ENCODE data around the gene GPNMB. TPM values are rescaled to one million over a fixed set of nuclear protein-coding genes. Genes with fewer than 3 reads are reported as not detected.

The GPNMB gene
- total and polyA plus RNA-seq, 4 donors: 2.6 to 10.5 (median 4.9) TPM

- H3K27ac ChIP-seq (ENCODE audit: low read depth in 1 of 2, low read length in 2 of 2): no peak overlapping the region
- 78% methylated on average over 4 of the region's 4 CpGs for WGBS
- H3K4me3 ChIP-seq (ENCODE audit: low read depth in 1 of 3, low read length in 3 of 3): no peak overlapping the region
- peaks cover 0 to 4% (median 3%) of the 10 kb centered on the region in 4 donors for H3K4me1 ChIP-seq (ENCODE audit: control insufficient read depth in 4 of 4, insufficient read depth in 4 of 4, low read length in 3 of 4)
- H3K9ac ChIP-seq (ENCODE audit: low read depth in 1 of 2, low read length in 2 of 2): no peak overlapping the region
- peaks cover 0 to 6% (median 2%) of the 10 kb centered on the region in 4 donors for H3K27me3 ChIP-seq (ENCODE audit: control insufficient read depth in 4 of 4, insufficient read depth in 4 of 4, low read length in 3 of 4)
- no peaks in the 10 kb centered on the region for H3K9me3 ChIP-seq (ENCODE audit: control insufficient read depth in 4 of 4, low read length in 3 of 4)
- TF ChIP-seq, protein P1, sequence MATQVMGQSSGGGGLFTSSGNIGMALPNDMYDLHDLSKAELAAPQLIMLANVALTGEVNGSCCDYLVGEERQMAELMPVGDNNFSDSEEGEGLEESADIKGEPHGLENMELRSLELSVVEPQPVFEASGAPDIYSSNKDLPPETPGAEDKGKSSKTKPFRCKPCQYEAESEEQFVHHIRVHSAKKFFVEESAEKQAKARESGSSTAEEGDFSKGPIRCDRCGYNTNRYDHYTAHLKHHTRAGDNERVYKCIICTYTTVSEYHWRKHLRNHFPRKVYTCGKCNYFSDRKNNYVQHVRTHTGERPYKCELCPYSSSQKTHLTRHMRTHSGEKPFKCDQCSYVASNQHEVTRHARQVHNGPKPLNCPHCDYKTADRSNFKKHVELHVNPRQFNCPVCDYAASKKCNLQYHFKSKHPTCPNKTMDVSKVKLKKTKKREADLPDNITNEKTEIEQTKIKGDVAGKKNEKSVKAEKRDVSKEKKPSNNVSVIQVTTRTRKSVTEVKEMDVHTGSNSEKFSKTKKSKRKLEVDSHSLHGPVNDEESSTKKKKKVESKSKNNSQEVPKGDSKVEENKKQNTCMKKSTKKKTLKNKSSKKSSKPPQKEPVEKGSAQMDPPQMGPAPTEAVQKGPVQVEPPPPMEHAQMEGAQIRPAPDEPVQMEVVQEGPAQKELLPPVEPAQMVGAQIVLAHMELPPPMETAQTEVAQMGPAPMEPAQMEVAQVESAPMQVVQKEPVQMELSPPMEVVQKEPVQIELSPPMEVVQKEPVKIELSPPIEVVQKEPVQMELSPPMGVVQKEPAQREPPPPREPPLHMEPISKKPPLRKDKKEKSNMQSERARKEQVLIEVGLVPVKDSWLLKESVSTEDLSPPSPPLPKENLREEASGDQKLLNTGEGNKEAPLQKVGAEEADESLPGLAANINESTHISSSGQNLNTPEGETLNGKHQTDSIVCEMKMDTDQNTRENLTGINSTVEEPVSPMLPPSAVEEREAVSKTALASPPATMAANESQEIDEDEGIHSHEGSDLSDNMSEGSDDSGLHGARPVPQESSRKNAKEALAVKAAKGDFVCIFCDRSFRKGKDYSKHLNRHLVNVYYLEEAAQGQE (IDR thresholded peaks at IDR 0.05): no peak
- TF ChIP-seq JUND (IDR thresholded peaks at IDR 0.05): no peak
- TF ChIP-seq HNF4A (conservative IDR thresholded peaks at IDR 0.05): no peak
- no peak for TF ChIP-seq CTCF (IDR thresholded peaks at IDR 0.05; ENCODE audit: low read depth, low read length, missing input control)
- TF ChIP-seq, protein P2, sequence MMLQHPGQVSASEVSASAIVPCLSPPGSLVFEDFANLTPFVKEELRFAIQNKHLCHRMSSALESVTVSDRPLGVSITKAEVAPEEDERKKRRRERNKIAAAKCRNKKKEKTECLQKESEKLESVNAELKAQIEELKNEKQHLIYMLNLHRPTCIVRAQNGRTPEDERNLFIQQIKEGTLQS (IDR thresholded peaks at IDR 0.05): no peak
- no peak for TF ChIP-seq YY1 (IDR thresholded peaks at IDR 0.05)
- TF ChIP-seq NR2F2 (IDR thresholded peaks at IDR 0.05): no peak
- TF ChIP-seq SP1 (IDR thresholded peaks at IDR 0.05): no peak
- no peak for TF ChIP-seq RAD21 (IDR thresholded peaks at IDR 0.05)
- no peak for DNase-seq (ENCODE audit: low spot score)
- H3K36me3 ChIP-seq (ENCODE audit: control insufficient read depth in 4 of 4, insufficient read depth in 3 of 4, low read depth in 1 of 4, low read length in 3 of 4): no peaks in the 10 kb centered on the region
Measured at GRCh38 chr7:23242935-23243334, 3.6 kb upstream of the GPNMB start.

GRCh38 chr7:23247046-23247602 is 549 bp downstream of the GPNMB start:
- TF ChIP-seq YY1 (IDR thresholded peaks at IDR 0.05): no peak
- TF ChIP-seq GABPA (IDR thresholded peaks at IDR 0.05 in 1 of 2, conservative IDR thresholded peaks at IDR 0.05 in 1 of 2): no peak
- no peak for TF ChIP-seq FOXA2 (IDR thresholded peaks at IDR 0.05)
- TF ChIP-seq, protein P1 (IDR thresholded peaks at IDR 0.05): no peak
- TF ChIP-seq HNF4A (conservative IDR thresholded peaks at IDR 0.05): no peak
- no peak for TF ChIP-seq JUND (IDR thresholded peaks at IDR 0.05)
- no peak for TF ChIP-seq CTCF (IDR thresholded peaks at IDR 0.05; ENCODE audit: low read depth, low read length, missing input control)
- TF ChIP-seq EGR1 (IDR thresholded peaks at IDR 0.05; ENCODE audit: low read depth in 2 of 2): no peak
- TF ChIP-seq, protein P3, sequence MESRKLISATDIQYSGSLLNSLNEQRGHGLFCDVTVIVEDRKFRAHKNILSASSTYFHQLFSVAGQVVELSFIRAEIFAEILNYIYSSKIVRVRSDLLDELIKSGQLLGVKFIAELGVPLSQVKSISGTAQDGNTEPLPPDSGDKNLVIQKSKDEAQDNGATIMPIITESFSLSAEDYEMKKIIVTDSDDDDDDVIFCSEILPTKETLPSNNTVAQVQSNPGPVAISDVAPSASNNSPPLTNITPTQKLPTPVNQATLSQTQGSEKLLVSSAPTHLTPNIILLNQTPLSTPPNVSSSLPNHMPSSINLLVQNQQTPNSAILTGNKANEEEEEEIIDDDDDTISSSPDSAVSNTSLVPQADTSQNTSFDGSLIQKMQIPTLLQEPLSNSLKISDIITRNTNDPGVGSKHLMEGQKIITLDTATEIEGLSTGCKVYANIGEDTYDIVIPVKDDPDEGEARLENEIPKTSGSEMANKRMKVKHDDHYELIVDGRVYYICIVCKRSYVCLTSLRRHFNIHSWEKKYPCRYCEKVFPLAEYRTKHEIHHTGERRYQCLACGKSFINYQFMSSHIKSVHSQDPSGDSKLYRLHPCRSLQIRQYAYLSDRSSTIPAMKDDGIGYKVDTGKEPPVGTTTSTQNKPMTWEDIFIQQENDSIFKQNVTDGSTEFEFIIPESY (IDR thresholded peaks at IDR 0.05): no peak
- no peak for TF ChIP-seq NR2F2 (IDR thresholded peaks at IDR 0.05)
- no peak for TF ChIP-seq FOXA1 (IDR thresholded peaks at IDR 0.05)
- TF ChIP-seq, protein P2 (IDR thresholded peaks at IDR 0.05): no peak
- TF ChIP-seq HNF4G (IDR thresholded peaks at IDR 0.05): no peak
- TF ChIP-seq RXRA (IDR thresholded peaks at IDR 0.05): no peak
- TF ChIP-seq RAD21 (IDR thresholded peaks at IDR 0.05): no peak
- no peak for TF ChIP-seq SP1 (IDR thresholded peaks at IDR 0.05)
- no peak for TF ChIP-seq TAF1 (conservative IDR thresholded peaks at IDR 0.05)
- no peak for DNase-seq (ENCODE audit: low spot score)
- WGBS: 74% methylated on average over 6 of the region's 6 CpGs
- no peak overlapping the region for H3K9ac ChIP-seq (ENCODE audit: low read depth in 1 of 2, low read length in 2 of 2)
- H3K4me1 ChIP-seq (ENCODE audit: control insufficient read depth in 4 of 4, insufficient read depth in 4 of 4, low read length in 3 of 4): peaks cover 0 to 8% (median 4%) of the 10 kb centered on the region in 4 donors
- peaks cover 0 to 6% (median 2%) of the 10 kb centered on the region in 4 donors for H3K27me3 ChIP-seq (ENCODE audit: control insufficient read depth in 4 of 4, insufficient read depth in 4 of 4, low read length in 3 of 4)
- H3K4me3 ChIP-seq (ENCODE audit: low read depth in 1 of 3, low read length in 3 of 3): peak overlapping the region in 1 of 3 donors; percentile 21
- H3K9me3 ChIP-seq (ENCODE audit: control insufficient read depth in 4 of 4, low read length in 3 of 4): peaks cover 0 to 5% (median 1%) of the 10 kb centered on the region in 4 donors
- no peaks in the 10 kb centered on the region for H3K36me3 ChIP-seq (ENCODE audit: control insufficient read depth in 4 of 4, insufficient read depth in 3 of 4, low read depth in 1 of 4, low read length in 3 of 4)
- no peak overlapping the region for H3K27ac ChIP-seq (ENCODE audit: low read depth in 1 of 2, low read length in 2 of 2)

Data from liver (tissue), 9 donors.